Hematopoietic multipotent progenitor cell (in vitro differentiated cells): Measurements from ENCODE around the gene SMARCAD1. TPM values are rescaled to one million over a fixed set of nuclear protein-coding genes. Genes with fewer than 3 reads are reported as not detected.
"Not testable (repeated sequence)": the region's sequence is repeated elsewhere in the genome, so short reads cannot be mapped to it uniquely, and the experiment has no call there.

Experiments
- DNase-seq, 3 donors: peaks; one replicate each; pipeline ENCODE4 v3.0.0-alpha.2; 2011 to 2015; ENCODE audit warnings: low read depth in 2 of 3, low spot score in 2 of 3
- total RNA-seq: library from RNA; depleted of rRNA; stranded (reverse); fragments of >200 nt; gene quantifications from one replicate; pipeline ENCODE4 v1.2.3, GENCODE V29; 2012

The SMARCAD1 gene
- total RNA-seq, 1 donor = 14.0 TPM

- DNase-seq = peak in 1 of 3 donors; percentile 18
Measured at GRCh38 chr4:94290245-94290644, 82.6 kb downstream of the SMARCAD1 start.

GRCh38 chr4:94293981-94294380 is 86.3 kb downstream of the SMARCAD1 start:
- DNase-seq = not testable (repeated sequence)

- peak in 1 of 3 donors; percentile 42 for DNase-seq
Measured at GRCh38 chr4:94295473-94295872, 87.8 kb downstream of the SMARCAD1 start.

GRCh38 chr4:94298725-94299252 is 91.1 kb downstream of the SMARCAD1 start:
- no peak for DNase-seq

- no peak for DNase-seq
Measured at GRCh38 chr4:94302191-94302590, 94.5 kb downstream of the SMARCAD1 start.

GRCh38 chr4:94304365-94304971 is 96.8 kb downstream of the SMARCAD1 start:
- peak in 2 of 3 donors; percentile 33 to 64 for DNase-seq

GRCh38 chr4:94305466-94306225 is 98.0 kb downstream of the SMARCAD1 start:
- no peak for DNase-seq

- no peak for DNase-seq
Measured at GRCh38 chr4:94306713-94307112, 99.0 kb downstream of the SMARCAD1 start.

GRCh38 chr4:94307231-94307871 is 99.7 kb downstream of the SMARCAD1 start:
- no peak for DNase-seq

- DNase-seq = not testable (repeated sequence)
Measured at GRCh38 chr4:94319927-94320326, 112.3 kb downstream of the SMARCAD1 start.

- peak in 1 of 3 donors; percentile 62 for DNase-seq
Measured at GRCh38 chr4:94325835-94326234, 118.2 kb downstream of the SMARCAD1 start.

- DNase-seq = no peak
Measured at GRCh38 chr4:94329933-94330332, 122.3 kb downstream of the SMARCAD1 start.

GRCh38 chr4:94332983-94333590 is 125.4 kb downstream of the SMARCAD1 start:
- peak in 1 of 3 donors; percentile 57 for DNase-seq

GRCh38 chr4:94333866-94334265 is 126.2 kb downstream of the SMARCAD1 start:
- no peak for DNase-seq

- DNase-seq = no peak
Measured at GRCh38 chr4:94334476-94334875, 126.8 kb downstream of the SMARCAD1 start.

GRCh38 chr4:94334962-94335361 is 127.3 kb downstream of the SMARCAD1 start:
- no peak for DNase-seq

- DNase-seq = no peak
Measured at GRCh38 chr4:94336303-94336702, 128.6 kb downstream of the SMARCAD1 start.

GRCh38 chr4:94336791-94337190 is 129.1 kb downstream of the SMARCAD1 start:
- not testable (repeated sequence) for DNase-seq

- peak in 1 of 3 donors; percentile 59 for DNase-seq
Measured at GRCh38 chr4:94338681-94339351, 131.2 kb downstream of the SMARCAD1 start.

GRCh38 chr4:94339779-94340178 is 132.1 kb downstream of the SMARCAD1 start:
- peak in 1 of 3 donors; percentile 43 for DNase-seq
